Upper lobe of right lung (tissue), 1 donor: ENCODE results near the gene RASA4. TPM values are rescaled to one million over a fixed set of nuclear protein-coding genes. Genes with fewer than 3 reads are reported as not detected.
"Not testable (repeated sequence)": the region's sequence is repeated elsewhere in the genome, so short reads cannot be mapped to it uniquely, and the experiment has no call there.

ENCODE experiments used
- ATAC-seq: fragments of 200-7000 bp; cut with Tn5 transposase; one replicate; pipeline ENCODE4 v1.9.1; 2020; ENCODE audit warnings: mild to moderate bottlenecking, moderate library complexity
- DNase-seq: peaks from one replicate; pipeline ENCODE4 v3.0.0-alpha.2; 2020
- H3K27ac ChIP-seq: fragments of 200-600 bp; one replicate; pipeline ENCODE4 v1.8.0; 2022
- H3K27me3 ChIP-seq: fragments of 200-600 bp; one replicate; pipeline ENCODE4 v1.8.0; 2022; ENCODE audit warnings: mild to moderate bottlenecking
- H3K36me3 ChIP-seq: fragments of 200-600 bp; one replicate; pipeline ENCODE4 v1.8.0; 2022
- H3K4me1 ChIP-seq: fragments of 200-600 bp; one replicate; pipeline ENCODE4 v1.8.0; 2022
- H3K4me3 ChIP-seq: fragments of 200-600 bp; one replicate; pipeline ENCODE4 v1.8.0; 2022; ENCODE audit warnings: mild to moderate bottlenecking
- H3K9me3 ChIP-seq: fragments of 200-600 bp; one replicate; pipeline ENCODE4 v1.8.0; 2022
- intact Hi-C: fragments of 100-400 bp; cut with DNase I; formaldehyde crosslinking; loops from one replicate; pipeline ENCODE4 v1.11.0; 2022
- total RNA-seq: library from RNA; stranded (reverse); fragmentation: NEBNext Ultra II Directional; extraction: Animal tissue kit (Norgen Biotek cat#: 25700); gene quantifications from one replicate; pipeline ENCODE4 v1.2.1, GENCODE V29; 2021
- donor health status: DM: no; HTN: yes; CAD: no; lungs with severe emphysema.

Gene RASA4
- total RNA-seq, 1 donor from 2014 or later, result 78.8 TPM

GRCh38 chr7:102545288-102545687 is 71.3 kb downstream of the RASA4 start:
- H3K27ac ChIP-seq, H3K4me1 ChIP-seq, H3K27me3 ChIP-seq, H3K36me3 ChIP-seq, intact Hi-C loops, DNase-seq, H3K9me3 ChIP-seq, ATAC-seq, H3K4me3 ChIP-seq: not testable (repeated sequence)

- H3K4me1 ChIP-seq, DNase-seq, intact Hi-C loops, H3K9me3 ChIP-seq, H3K36me3 ChIP-seq, H3K27me3 ChIP-seq, H3K27ac ChIP-seq, ATAC-seq, H3K4me3 ChIP-seq: not testable (repeated sequence)
Measured at GRCh38 chr7:102544372-102544771, 72.2 kb downstream of the RASA4 start.

GRCh38 chr7:102543596-102543995 is 73.0 kb downstream of the RASA4 start, which contains the start of gene UPK3BL2:
Gene UPK3BL2, minus strand, starts transcription at chr7:102543696. Its CDS starts 60 bp downstream, at chr7:102543636.
- H3K27ac ChIP-seq, H3K4me1 ChIP-seq, H3K36me3 ChIP-seq, DNase-seq, H3K27me3 ChIP-seq, intact Hi-C loops, H3K4me3 ChIP-seq, H3K9me3 ChIP-seq: not testable (repeated sequence)
- ATAC-seq, result peak; percentile 31

- intact Hi-C loops, DNase-seq: not testable (repeated sequence)
Measured at GRCh38 chr7:102542771-102543170, 73.8 kb downstream of the RASA4 start.

GRCh38 chr7:102542083-102542482 is 74.5 kb downstream of the RASA4 start:
- ATAC-seq, result peak; percentile 0
- DNase-seq, H3K27me3 ChIP-seq, intact Hi-C loops, H3K9me3 ChIP-seq, H3K27ac ChIP-seq, H3K4me3 ChIP-seq, H3K36me3 ChIP-seq, H3K4me1 ChIP-seq: not testable (repeated sequence)

More at GRCh38 chr7:102542771-102543170, 73.8 kb downstream of the RASA4 start:
- H3K36me3 ChIP-seq, H3K27ac ChIP-seq, H3K9me3 ChIP-seq, H3K27me3 ChIP-seq, H3K4me1 ChIP-seq, H3K4me3 ChIP-seq, ATAC-seq: not testable (repeated sequence)

- H3K27me3 ChIP-seq, H3K9me3 ChIP-seq, H3K36me3 ChIP-seq, H3K27ac ChIP-seq, H3K4me3 ChIP-seq, H3K4me1 ChIP-seq, intact Hi-C loops, ATAC-seq: not testable (repeated sequence)
- DNase-seq, result peak; percentile 58
Measured at GRCh38 chr7:102540604-102541003, 76.0 kb downstream of the RASA4 start.

GRCh38 chr7:102535062-102535615 is 81.4 kb downstream of the RASA4 start:
- DNase-seq, H3K27ac ChIP-seq, H3K9me3 ChIP-seq, H3K4me1 ChIP-seq, H3K4me3 ChIP-seq, H3K36me3 ChIP-seq, H3K27me3 ChIP-seq, intact Hi-C loops, ATAC-seq: not testable (repeated sequence)

- H3K27me3 ChIP-seq, H3K9me3 ChIP-seq, H3K4me1 ChIP-seq, DNase-seq, intact Hi-C loops, H3K27ac ChIP-seq, H3K36me3 ChIP-seq, H3K4me3 ChIP-seq: not testable (repeated sequence)
- peak; percentile 14 for ATAC-seq
Measured at GRCh38 chr7:102532127-102532526, 84.4 kb downstream of the RASA4 start.

GRCh38 chr7:102531583-102531982 is 85.0 kb downstream of the RASA4 start:
- H3K36me3 ChIP-seq, H3K27ac ChIP-seq, H3K27me3 ChIP-seq, intact Hi-C loops, H3K9me3 ChIP-seq, H3K4me1 ChIP-seq, H3K4me3 ChIP-seq: not testable (repeated sequence)
- peak; percentile 68 for DNase-seq
- ATAC-seq, result peak; percentile 43

- H3K27me3 ChIP-seq, intact Hi-C loops, H3K36me3 ChIP-seq, H3K4me1 ChIP-seq, H3K27ac ChIP-seq, H3K9me3 ChIP-seq, H3K4me3 ChIP-seq: not testable (repeated sequence)
- DNase-seq, result peak; percentile 51
- peak; percentile 4 for ATAC-seq
Measured at GRCh38 chr7:102527822-102528793, 88.4 kb downstream of the RASA4 start.

GRCh38 chr7:102527182-102527581 is 89.4 kb downstream of the RASA4 start:
- H3K9me3 ChIP-seq, intact Hi-C loops, H3K4me1 ChIP-seq, DNase-seq, ATAC-seq, H3K4me3 ChIP-seq, H3K27me3 ChIP-seq, H3K27ac ChIP-seq, H3K36me3 ChIP-seq: not testable (repeated sequence)

- H3K4me1 ChIP-seq, H3K9me3 ChIP-seq, intact Hi-C loops, H3K27me3 ChIP-seq, H3K27ac ChIP-seq, H3K36me3 ChIP-seq, H3K4me3 ChIP-seq: not testable (repeated sequence)
- peak; percentile 62 for DNase-seq
- ATAC-seq, result peak; percentile 4
Measured at GRCh38 chr7:102524803-102525202, 91.8 kb downstream of the RASA4 start.
